IgD-negative memory B cell (primary cell): ENCODE data around the gene ASAP2. TPM values are rescaled to one million over a fixed set of nuclear protein-coding genes. Genes with fewer than 3 reads are reported as not detected.
A peak's percentile ranks its signal among the peaks of the same experiment; 100 is the strongest.

ENCODE experiments used
- H3K27ac Mint-ChIP-seq, 3 donors: one replicate each; pipeline ENCODE4 v1.8.0; 2020 to 2022; ENCODE audit warnings: mild to moderate bottlenecking in 3 of 3, mixed read lengths in 3 of 3, moderate library complexity in 1 of 3
- H3K27me3 Mint-ChIP-seq: one replicate; pipeline ENCODE4 v1.8.0; 2021; ENCODE audit warnings: mixed read lengths
- H3K36me3 Mint-ChIP-seq: one replicate; pipeline ENCODE4 v1.8.0; 2020; ENCODE audit warnings: mild to moderate bottlenecking, mixed read lengths
- H3K4me1 Mint-ChIP-seq, 3 donors: one replicate each; pipeline ENCODE4 v1.8.0; 2020 to 2022; ENCODE audit warnings: mixed read lengths in 3 of 3, mild to moderate bottlenecking in 1 of 3
- H3K4me3 Mint-ChIP-seq, 4 donors: one replicate each; pipeline ENCODE4 v1.8.0; 2020 to 2022; ENCODE audit warnings: mild to moderate bottlenecking in 4 of 4, mixed read lengths in 4 of 4, moderate library complexity in 3 of 4
- H3K9me3 Mint-ChIP-seq, 3 donors: one replicate each; pipeline ENCODE4 v1.8.0; 2020 to 2021; ENCODE audit warnings: mixed read lengths in 3 of 3, mild to moderate bottlenecking in 1 of 3
- polyA plus RNA-seq: library from polyadenylated mRNA; unstranded; fragments of 300-500 nt; fragmentation: Illumina TruSeq; gene quantifications from one replicate; pipeline ENCODE4 v1.2.3, GENCODE V29; 2021

ASAP2 gene
- polyA plus RNA-seq, 1 donor from 2014 or later = not detected

GRCh38 chr2:9415516-9416169 is 209.0 kb downstream of the ASAP2 start:
- Mint-ChIP-seq H3K27ac (peak overlapping the region in 1 of 3 donors; percentile 57), H3K9me3 (no peaks in the 10 kb centered on the region), H3K4me1 (peaks cover 0 to 14% (median 9%) of the 10 kb centered on the region in 3 donors), H3K36me3 (peaks cover 14% of the 10 kb centered on the region), H3K4me3 (no peak overlapping the region), H3K27me3 (no peaks in the 10 kb centered on the region)

GRCh38 chr2:9416267-9416961 is 209.8 kb downstream of the ASAP2 start:
- H3K27ac Mint-ChIP-seq = no peak overlapping the region
- H3K4me3 Mint-ChIP-seq = no peak overlapping the region
- peaks cover 11% of the 10 kb centered on the region for H3K36me3 Mint-ChIP-seq
- peaks cover 0 to 16% (median 12%) of the 10 kb centered on the region in 3 donors for H3K4me1 Mint-ChIP-seq
- no peaks in the 10 kb centered on the region for H3K9me3 Mint-ChIP-seq
- H3K27me3 Mint-ChIP-seq = no peaks in the 10 kb centered on the region

DNA sequence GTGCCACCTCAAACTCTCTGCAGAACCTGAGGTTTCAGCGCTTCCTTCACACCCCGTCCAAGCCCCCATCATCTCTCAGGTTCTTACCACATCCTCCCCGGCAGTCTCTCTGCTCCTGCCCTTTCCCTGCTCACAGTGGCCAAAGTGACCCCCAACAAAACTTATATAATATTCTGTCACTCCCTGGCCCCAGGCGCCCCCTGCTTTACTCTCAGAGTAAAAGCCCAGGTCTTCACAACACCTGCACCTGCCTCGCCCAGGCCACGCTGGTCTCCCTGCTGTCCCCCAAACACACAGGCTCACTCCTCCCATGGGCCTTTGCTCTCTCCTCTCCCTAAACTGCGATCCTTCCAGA is 210.3 kb downstream of the ASAP2 start:
- H3K27me3 Mint-ChIP-seq = no peaks in the 10 kb centered on the region
- H3K9me3 Mint-ChIP-seq = no peaks in the 10 kb centered on the region
- no peak overlapping the region for H3K4me3 Mint-ChIP-seq
- H3K27ac Mint-ChIP-seq = no peak overlapping the region
- H3K36me3 Mint-ChIP-seq = peaks cover 11% of the 10 kb centered on the region
- H3K4me1 Mint-ChIP-seq = peaks cover 3 to 19% (median 16%) of the 10 kb centered on the region in 3 donors

DNA sequence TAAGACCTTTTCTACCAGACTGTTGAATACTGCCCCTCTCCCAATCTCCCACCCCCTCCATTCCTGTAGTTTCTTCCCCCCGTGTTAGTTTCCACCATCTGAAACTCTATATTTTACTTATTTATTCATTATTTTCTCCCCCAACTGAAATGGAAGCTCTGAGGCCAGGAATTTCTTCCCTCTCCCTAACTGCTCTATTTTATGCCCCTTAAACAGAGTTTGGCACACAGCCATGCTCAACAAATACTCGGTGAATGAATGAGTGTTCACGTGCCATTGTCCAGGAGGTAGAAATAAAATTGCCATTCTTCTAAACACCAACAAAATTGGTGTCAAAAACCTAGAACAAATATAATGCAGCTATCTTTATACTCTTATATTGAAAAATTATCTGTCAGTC is 211.1 kb downstream of the ASAP2 start:
- Mint-ChIP-seq H3K27ac (peak overlapping the region in 1 of 3 donors; percentile 69), H3K36me3 (peaks cover 7% of the 10 kb centered on the region), H3K4me1 (peaks cover 10 to 25% (median 21%) of the 10 kb centered on the region in 3 donors)

GRCh38 chr2:9418746-9419145 is 212.1 kb downstream of the ASAP2 start:
- Mint-ChIP-seq H3K4me1 (peaks cover 10 to 27% (median 21%) of the 10 kb centered on the region in 3 donors), H3K27me3 (no peaks in the 10 kb centered on the region), H3K27ac (no peak overlapping the region), H3K9me3 (no peaks in the 10 kb centered on the region), H3K36me3 (peaks cover 7% of the 10 kb centered on the region), H3K4me3 (peak overlapping the region in 1 of 4 donors; percentile 68)

More for the DNA sequence above, 211.1 kb downstream of the ASAP2 start:
- no peak overlapping the region for H3K4me3 Mint-ChIP-seq
- no peaks in the 10 kb centered on the region for H3K9me3 Mint-ChIP-seq
- H3K27me3 Mint-ChIP-seq = no peaks in the 10 kb centered on the region

- Mint-ChIP-seq H3K4me1 (peaks cover 10 to 27% (median 20%) of the 10 kb centered on the region in 3 donors), H3K36me3 (peaks cover 2% of the 10 kb centered on the region), H3K4me3 (peak overlapping the region in 1 of 4 donors; percentile 69), H3K27me3 (no peaks in the 10 kb centered on the region), H3K27ac (peak overlapping the region in 1 of 3 donors; percentile 10), H3K9me3 (no peaks in the 10 kb centered on the region)
Measured at GRCh38 chr2:9419541-9419940, 212.9 kb downstream of the ASAP2 start.

GRCh38 chr2:9420495-9420894 is 213.9 kb downstream of the ASAP2 start:
- Mint-ChIP-seq H3K9me3 (no peaks in the 10 kb centered on the region), H3K4me3 (peak overlapping the region in 3 of 4 donors; percentile 44 to 85 (median 69)), H3K27ac (peak overlapping the region in 1 of 3 donors; percentile 80), H3K27me3 (no peaks in the 10 kb centered on the region), H3K4me1 (peaks cover 10 to 27% (median 19%) of the 10 kb centered on the region in 3 donors), H3K36me3 (peaks cover 2% of the 10 kb centered on the region)

- no peaks in the 10 kb centered on the region for H3K9me3 Mint-ChIP-seq
- peak overlapping the region in 2 of 4 donors; percentile 95 to 96 for H3K4me3 Mint-ChIP-seq
- peak overlapping the region in 1 of 3 donors; percentile 91 for H3K27ac Mint-ChIP-seq
- H3K4me1 Mint-ChIP-seq = peaks cover 10 to 24% (median 15%) of the 10 kb centered on the region in 3 donors
- peaks cover 2% of the 10 kb centered on the region for H3K36me3 Mint-ChIP-seq
- H3K27me3 Mint-ChIP-seq = no peaks in the 10 kb centered on the region
Measured at GRCh38 chr2:9422321-9423099, 215.9 kb downstream of the ASAP2 start.

DNA sequence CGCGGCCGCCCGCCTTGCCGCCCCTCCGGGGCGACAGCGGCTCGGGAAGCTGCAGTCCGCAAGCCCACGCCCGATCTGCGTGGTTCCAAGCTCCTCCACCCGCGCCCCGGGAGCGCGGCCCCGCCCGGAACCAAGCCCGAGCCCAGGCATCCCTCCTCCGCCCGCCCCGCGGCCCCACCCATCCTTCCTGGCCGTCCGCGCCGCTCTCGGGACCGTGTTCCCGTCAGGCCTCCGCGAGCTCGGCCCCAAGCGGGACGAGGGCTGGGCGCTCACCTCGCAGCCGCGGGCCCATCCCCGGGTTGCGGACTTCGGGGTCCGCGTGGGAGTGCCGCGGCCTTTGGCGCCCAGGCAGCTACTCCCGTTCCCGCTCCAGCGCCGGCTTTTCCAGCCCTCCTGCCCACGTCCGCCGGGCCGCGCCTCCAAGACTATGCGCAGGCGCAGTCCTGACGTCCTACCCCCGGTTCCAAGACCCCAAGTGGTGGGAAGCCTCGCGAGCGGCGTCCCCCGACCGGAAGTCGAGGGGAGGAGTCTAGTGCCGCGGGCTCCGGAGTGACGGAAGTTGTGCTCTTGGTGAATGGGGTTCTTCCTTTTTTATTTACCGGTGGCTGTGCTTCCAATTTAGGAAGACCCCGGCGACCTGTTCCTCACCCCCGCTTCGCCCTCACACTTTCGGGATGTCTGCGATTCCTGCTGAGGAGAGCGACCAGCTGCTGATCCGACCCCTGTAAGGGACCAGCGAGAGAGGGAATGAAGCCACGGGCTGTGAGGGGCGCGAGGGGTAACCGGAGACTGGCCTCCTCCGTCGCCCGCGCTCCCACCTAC is 216.7 kb downstream of the ASAP2 start, which contains the start of the genes CPSF3 and ITGB1BP1:
Gene CPSF3, plus strand, starts transcription at position 555 of the 822 bp plus-strand sequence. Its CDS starts 120 bp downstream, at position 675.
Gene ITGB1BP1, minus strand, starts transcription at position 429 of the 822 bp plus-strand sequence. CDS start 4,831 bp downstream, outside the sequence.
- Mint-ChIP-seq H3K4me1 (peaks cover 10 to 23% (median 15%) of the 10 kb centered on the region in 3 donors), H3K4me3 (peak within 1 kb of the TSS in 2 of 4 donors; percentile 95 to 96), H3K27ac (peak within 1 kb of the TSS in 2 of 3 donors; percentile 94 to 96), H3K9me3 (no peaks in the 10 kb centered on the region), H3K36me3 (peaks cover 2% of the 10 kb centered on the region), H3K27me3 (no peaks in the 10 kb centered on the region)

- Mint-ChIP-seq H3K27ac (peak overlapping the region in 2 of 3 donors; percentile 94 to 96), H3K27me3 (no peaks in the 10 kb centered on the region), H3K36me3 (no peaks in the 10 kb centered on the region)
Measured at GRCh38 chr2:9423922-9424272, 217.3 kb downstream of the ASAP2 start.

DNA sequence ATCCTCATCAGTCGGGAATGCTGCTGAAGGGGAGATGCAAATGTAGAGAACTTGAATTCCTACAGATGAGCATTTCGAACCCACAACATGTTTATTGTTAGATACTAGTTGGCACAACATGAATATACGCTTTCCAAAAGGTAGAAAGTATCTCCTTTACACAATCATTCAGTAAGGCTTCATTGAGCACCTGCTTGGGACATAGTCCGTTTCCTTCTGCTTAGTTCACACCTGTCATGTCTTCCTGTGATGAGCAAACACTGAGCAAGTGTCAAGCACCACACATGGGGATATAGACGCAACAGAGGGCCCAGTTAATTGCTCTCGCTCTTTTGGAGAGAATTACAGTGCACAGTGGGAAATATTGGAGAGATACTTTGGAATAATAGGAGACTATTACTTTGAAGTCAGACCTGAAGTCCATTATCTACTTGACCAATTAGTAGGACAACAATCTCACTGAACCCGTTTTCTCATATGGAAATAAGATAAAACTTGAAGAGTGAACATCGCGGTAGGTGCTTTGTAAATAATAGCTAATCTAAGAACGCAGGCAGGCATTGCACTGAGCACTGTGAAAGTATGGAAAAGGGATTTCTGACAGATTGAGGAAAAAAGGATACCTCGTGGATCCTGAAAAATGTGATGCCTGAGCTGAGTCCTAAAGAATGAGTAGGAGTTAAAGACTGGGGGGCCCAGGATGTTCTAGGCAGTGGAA is 218.0 kb downstream of the ASAP2 start:
- peak overlapping the region in 2 of 3 donors; percentile 94 to 96 for H3K27ac Mint-ChIP-seq
- no peaks in the 10 kb centered on the region for H3K9me3 Mint-ChIP-seq
- no peak overlapping the region for H3K4me3 Mint-ChIP-seq
- no peaks in the 10 kb centered on the region for H3K36me3 Mint-ChIP-seq
- H3K27me3 Mint-ChIP-seq = no peaks in the 10 kb centered on the region
- H3K4me1 Mint-ChIP-seq = peaks cover 10 to 21% (median 17%) of the 10 kb centered on the region in 3 donors

More at GRCh38 chr2:9423922-9424272, 217.3 kb downstream of the ASAP2 start:
- Mint-ChIP-seq H3K9me3 (no peaks in the 10 kb centered on the region), H3K4me1 (peaks cover 10 to 21% (median 17%) of the 10 kb centered on the region in 3 donors), H3K4me3 (no peak overlapping the region)

DNA sequence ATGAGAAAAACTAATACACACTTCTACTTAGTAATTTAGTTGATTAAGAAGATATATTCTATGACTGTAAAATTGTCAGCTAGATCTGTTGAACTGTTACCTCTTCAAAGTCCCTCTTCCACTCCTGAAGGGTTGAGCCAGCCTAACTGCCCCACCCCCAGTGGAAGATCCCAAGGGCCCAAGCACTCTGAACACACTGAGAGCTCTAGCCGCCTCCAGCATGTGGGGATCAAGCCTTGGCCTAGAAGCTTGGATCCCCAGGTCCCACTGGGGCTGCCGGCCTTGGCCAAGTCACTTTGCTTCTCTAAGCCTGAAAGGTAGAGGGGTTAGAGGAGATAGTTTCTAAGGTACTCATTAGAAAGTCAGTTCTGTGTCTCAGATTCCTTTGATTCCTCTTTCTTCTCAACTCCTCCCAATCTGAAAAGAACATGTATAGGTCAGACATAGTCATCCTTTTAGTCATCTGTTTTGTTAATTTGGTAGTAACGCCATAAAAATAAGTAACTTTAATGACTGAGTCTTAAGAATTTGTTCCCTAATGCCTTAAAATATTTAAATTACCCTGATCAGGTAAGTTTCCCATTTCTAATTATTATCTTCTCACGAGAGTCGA is 222.5 kb downstream of the ASAP2 start:
- Mint-ChIP-seq H3K27ac (no peak overlapping the region), H3K9me3 (no peaks in the 10 kb centered on the region), H3K4me1 (peaks cover 0 to 2% (median 0%) of the 10 kb centered on the region in 3 donors), H3K4me3 (no peak overlapping the region), H3K36me3 (peaks cover 12% of the 10 kb centered on the region), H3K27me3 (no peaks in the 10 kb centered on the region)
